GM23248 (cell line): ENCODE measurements around the gene SPATA3. TPM values are rescaled to one million over a fixed set of nuclear protein-coding genes. Genes with fewer than 3 reads are reported as not detected.
"Not testable (repeated sequence)": the region's sequence is repeated elsewhere in the genome, so short reads cannot be mapped to it uniquely, and the experiment has no call there.

Experiments
- DNase-seq: peaks from one replicate; pipeline ENCODE4 v3.0.0-alpha.2; 2015
- H2AFZ ChIP-seq: fragments of 200-600 bp; sonication (generic); 2 replicates; pipeline ENCODE4 v1.6.1; 2016; ENCODE audit warnings: antibody characterized with exemption
- H3F3A ChIP-seq: fragments of 200-600 bp; sonication (generic); 2 replicates; pipeline ENCODE4 v1.6.1; 2016; ENCODE audit warnings: mild to moderate bottlenecking, antibody characterized with exemption, mixed run types; ENCODE audit not compliant: insufficient read depth
- H3K27ac ChIP-seq: fragments of 200-600 bp; sonication (generic); 2 replicates; pipeline ENCODE4 v1.5.1; 2016; ENCODE audit warnings: mild to moderate bottlenecking
- H3K27me3 ChIP-seq: fragments of 200-600 bp; sonication (generic); replicated peaks from 2 replicates; pipeline ENCODE4 v1.6.1; 2016; ENCODE audit warnings: mild to moderate bottlenecking; ENCODE audit not compliant: insufficient read depth
- H3K36me3 ChIP-seq: fragments of 200-600 bp; sonication (generic); 2 replicates; pipeline ENCODE4 v1.6.1; 2016; ENCODE audit warnings: low read depth, mild to moderate bottlenecking
- H3K4me1 ChIP-seq: fragments of 200-600 bp; sonication (generic); 2 replicates; pipeline ENCODE4 v1.6.1; 2016; ENCODE audit warnings: mild to moderate bottlenecking; ENCODE audit not compliant: insufficient read depth
- H3K4me2 ChIP-seq: fragments of 200-600 bp; sonication (generic); one replicate; pipeline ENCODE4 v1.6.1; 2016; ENCODE audit warnings: mild to moderate bottlenecking; ENCODE audit not compliant: unreplicated experiment
- H3K4me3 ChIP-seq: fragments of 200-600 bp; sonication (generic); 2 replicates; pipeline ENCODE4 v1.5.1; 2016; ENCODE audit warnings: mild to moderate bottlenecking
- H3K79me2 ChIP-seq: fragments of 200-600 bp; sonication (generic); 2 replicates; pipeline ENCODE4 v1.6.1; 2016; ENCODE audit warnings: mild to moderate bottlenecking; ENCODE audit not compliant: insufficient read depth
- H3K9ac ChIP-seq: fragments of 200-600 bp; sonication (generic); 2 replicates; pipeline ENCODE4 v1.6.1; 2016; ENCODE audit warnings: mild to moderate bottlenecking
- H3K9me2 ChIP-seq: fragments of 200-600 bp; sonication (generic); 2 replicates; pipeline ENCODE4 v1.6.1; 2016; ENCODE audit warnings: mixed run types, mild to moderate bottlenecking, moderate library complexity; ENCODE audit not compliant: insufficient read depth
- H3K9me3 ChIP-seq: fragments of 200-600 bp; sonication (generic); one replicate; pipeline ENCODE4 v1.6.1; 2017; ENCODE audit warnings: low read depth
- H4K20me1 ChIP-seq: fragments of 200-600 bp; sonication (generic); 2 replicates; pipeline ENCODE4 v1.6.0; 2016; ENCODE audit not compliant: insufficient read depth
- EZH2 ChIP-seq: fragments of 200-600 bp; sonication (generic); IDR thresholded peaks from 2 replicates; pipeline ENCODE4 v1.6.1; 2018; ENCODE audit warnings: antibody characterized with exemption, mild to moderate bottlenecking; ENCODE audit not compliant: insufficient read depth, poor library complexity, severe bottlenecking
- EZH2phosphoT487 ChIP-seq: fragments of 200-600 bp; sonication (generic); IDR thresholded peaks from 2 replicates; pipeline ENCODE4 v1.6.1; 2018; ENCODE audit warnings: antibody characterized with exemption, moderate library complexity, mild to moderate bottlenecking, low read depth; ENCODE audit not compliant: insufficient read depth
- WGBS, 2 experiments: methylation state at CpG; one replicate each; pipeline ENCODE4 v1.1.6; 2015 to 2017; ENCODE audit warnings: low lambda C conversion rate in 2 of 2, low coverage in 1 of 2; ENCODE audit errors: missing lambda C conversion rate in 2 of 2; 5-methylcytosine and 5-hydroxymethylcytosine counted together
- in situ Hi-C: fragments of 300-500 bp; cut with MboI; formaldehyde crosslinking; loops from 2 replicates; pipeline ENCODE4 v1.15.0; 2020
- polyA plus RNA-seq: library from polyadenylated mRNA; unstranded; fragments of >200 nt; fragmentation: Nextera tagmentation; extraction: Ambion mirVana; gene quantifications from 2 replicates; pipeline ENCODE4 v1.2.1, GENCODE V29; 2016
- total RNA-seq: library from RNA; depleted of rRNA; stranded (reverse); fragments of >200 nt; shearing (Covaris generic); gene quantifications from 2 replicates; pipeline ENCODE4 v1.2.3, GENCODE V29; 2014

The SPATA3 gene
- total and polyA plus RNA-seq, 2 experiments from 2014 or later, result not detected

DNA sequence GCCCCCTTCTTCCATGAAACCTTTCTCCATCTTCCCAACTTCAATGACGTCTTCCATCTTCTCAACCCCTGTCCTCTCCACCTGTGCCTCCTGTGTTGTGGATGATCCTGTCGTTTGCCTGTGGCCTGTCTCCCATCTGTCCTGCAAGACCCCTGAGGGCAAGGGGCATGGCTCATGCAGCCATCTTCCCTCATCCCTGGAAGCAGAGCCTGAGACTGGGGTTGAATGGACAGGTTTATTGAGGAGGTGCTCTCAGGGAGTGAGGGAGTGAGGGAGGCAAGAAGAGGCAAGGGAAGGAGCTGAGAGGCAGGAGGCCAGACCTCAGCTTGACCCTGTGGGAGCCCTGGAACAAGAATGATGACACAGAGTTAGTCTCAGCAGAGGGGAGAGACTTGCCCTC lies 7.3 kb downstream of the SPATA3 start:
- Histone ChIP-seq H3K9me2 (no peaks in the 10 kb centered on the region), H3K27me3 (peaks cover 16% of the 10 kb centered on the region), H3F3A (no peaks in the 10 kb centered on the region), H2AFZ (no peak overlapping the region), H3K27ac (no peak overlapping the region), H3K9ac (no peak overlapping the region), H3K4me2 (no peak overlapping the region), H3K36me3 (no peaks in the 10 kb centered on the region), H3K4me3 (no peak overlapping the region), H3K79me2 (no peaks in the 10 kb centered on the region), H3K4me1 (0 out of 2 replicates have a peak, but pooled peaks cover 3% of the 10 kb centered on the region), H4K20me1 (no peaks in the 10 kb centered on the region), H3K9me3 (no peaks in the 10 kb centered on the region)
- 44 to 58% methylated on average over 2 of the region's 2 CpGs for WGBS, 2 experiments
- in situ Hi-C loops, result no loop called here
- no peak for TF ChIP-seq EZH2
- TF ChIP-seq EZH2phosphoT487, result no peak
- DNase-seq, result no peak

DNA sequence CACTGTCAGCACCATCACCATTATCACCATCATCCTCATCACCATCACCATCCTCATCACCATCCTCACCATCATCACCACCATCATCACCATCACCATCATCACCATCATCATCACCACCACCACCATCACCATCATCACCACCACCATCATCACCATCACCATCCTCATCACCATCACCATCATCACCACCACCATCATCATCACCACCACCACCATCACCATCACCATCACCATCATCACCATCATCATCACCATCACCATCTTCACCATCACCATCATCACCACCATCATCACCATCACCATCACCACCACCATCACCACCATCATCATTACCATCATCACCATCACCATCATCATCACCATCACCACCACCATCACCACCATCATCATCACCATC lies 9.0 kb downstream of the SPATA3 start:
- H3F3A ChIP-seq, H3K9me2 ChIP-seq, H3K4me3 ChIP-seq, in situ Hi-C loops, H3K79me2 ChIP-seq, H3K9ac ChIP-seq, H3K36me3 ChIP-seq, H3K9me3 ChIP-seq, H4K20me1 ChIP-seq, H2AFZ ChIP-seq, DNase-seq, H3K27ac ChIP-seq, H3K4me2 ChIP-seq, H3K4me1 ChIP-seq: not testable (repeated sequence)
- peaks cover 14% of the 10 kb centered on the region for H3K27me3 ChIP-seq

DNA sequence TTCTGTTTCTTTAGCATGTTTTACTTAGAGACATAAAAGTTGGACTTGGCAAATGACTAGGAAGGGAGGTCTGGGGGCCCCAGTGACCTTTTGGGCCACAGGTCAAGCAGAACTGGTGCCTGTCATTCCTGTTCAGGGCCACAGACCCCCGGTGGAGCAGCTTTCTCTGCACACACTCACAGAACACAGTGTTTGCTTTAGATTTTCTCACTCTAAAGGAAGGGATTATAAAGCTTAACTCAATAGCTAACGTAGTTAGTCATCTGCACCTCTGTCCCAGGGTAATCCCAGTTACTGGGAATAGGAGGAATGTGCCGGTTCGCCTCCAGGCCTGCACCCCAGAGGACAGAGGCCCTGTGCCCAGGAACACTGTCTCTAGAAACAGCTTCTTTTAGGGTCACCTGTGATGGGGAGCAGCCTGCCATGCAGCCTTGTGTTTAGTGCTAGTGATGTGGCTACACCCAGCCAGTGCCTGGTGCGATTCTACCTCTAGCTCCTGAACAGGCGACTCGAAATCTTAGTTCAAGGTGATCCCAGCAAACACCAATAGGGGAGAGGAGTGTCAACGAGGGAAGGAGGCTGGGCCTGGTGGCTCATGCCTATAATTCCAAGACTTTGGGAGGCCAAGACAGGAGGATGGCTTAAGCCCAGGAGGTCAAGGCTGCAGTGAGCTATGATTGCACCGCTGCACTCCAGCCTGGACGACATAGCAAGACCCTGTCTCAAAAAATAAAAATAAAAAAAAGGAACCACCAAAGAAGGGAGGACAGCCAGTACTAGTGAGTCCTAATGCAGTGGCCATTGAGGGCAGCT lies 11.6 kb downstream of the SPATA3 start:
- TF ChIP-seq EZH2phosphoT487 (no peak), EZH2 (no peak)
- DNase-seq, result no peak
- H4K20me1 ChIP-seq, result no peaks in the 10 kb centered on the region
- H3K36me3 ChIP-seq, result no peaks in the 10 kb centered on the region
- no peaks in the 10 kb centered on the region for H3K9me2 ChIP-seq
- H3K4me3 ChIP-seq, result no peak overlapping the region
- H3K9me3 ChIP-seq, result no peaks in the 10 kb centered on the region
- no peak overlapping the region for H3K9ac ChIP-seq
- 43 to 51% methylated on average over 10 of the region's 10 CpGs for WGBS, 2 experiments
- no peak overlapping the region for H3K4me2 ChIP-seq
- no peaks in the 10 kb centered on the region for H3K4me1 ChIP-seq
- no peak overlapping the region for H2AFZ ChIP-seq
- no peak overlapping the region for H3K27ac ChIP-seq
- in situ Hi-C loops, result no loop called here
- peaks cover 24% of the 10 kb centered on the region for H3K27me3 ChIP-seq
- no peaks in the 10 kb centered on the region for H3K79me2 ChIP-seq
- no peaks in the 10 kb centered on the region for H3F3A ChIP-seq

DNA sequence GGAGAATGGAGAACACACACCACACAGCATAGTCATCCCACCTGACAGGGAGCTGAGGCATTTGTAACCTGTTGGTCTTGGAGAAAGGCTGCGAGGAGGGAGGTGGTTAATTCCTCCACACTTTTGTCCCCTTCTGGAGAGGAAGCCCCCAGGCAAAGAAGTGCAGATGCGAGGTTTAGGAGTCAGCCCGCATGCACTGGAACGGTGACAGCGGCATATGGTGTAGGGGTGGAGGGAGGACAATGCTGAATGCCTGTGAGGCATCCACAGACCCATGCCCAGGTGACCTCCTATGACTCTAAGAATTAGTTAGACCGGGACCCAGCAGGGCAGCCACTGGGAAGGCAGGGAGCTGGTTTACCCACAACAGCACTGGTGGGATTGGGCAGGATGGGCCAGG lies 12.2 kb downstream of the SPATA3 start:
- Histone ChIP-seq H2AFZ (no peak overlapping the region), H3F3A (no peaks in the 10 kb centered on the region), H3K36me3 (no peaks in the 10 kb centered on the region), H3K9me3 (no peaks in the 10 kb centered on the region), H3K4me3 (no peak overlapping the region), H3K9ac (no peak overlapping the region), H3K27ac (no peak overlapping the region), H3K4me2 (no peak overlapping the region), H3K4me1 (no peaks in the 10 kb centered on the region), H3K9me2 (no peaks in the 10 kb centered on the region), H3K27me3 (peaks cover 27% of the 10 kb centered on the region), H3K79me2 (no peaks in the 10 kb centered on the region), H4K20me1 (no peaks in the 10 kb centered on the region)
- DNase-seq, result no peak
- TF ChIP-seq EZH2 (no peak), EZH2phosphoT487 (no peak)
- in situ Hi-C loops, result no loop called here
- WGBS, 2 experiments, result 18 to 22% methylated on average over 6 of the region's 6 CpGs
